Suppressor macrophage (primary cell): Measurements from ENCODE around the gene EAF2.
A peak's percentile ranks its signal among the peaks of the same experiment; 100 is the strongest.

ENCODE experiments used
- DNase-seq, 4 experiments: peaks; one replicate each; pipeline ENCODE4 v3.0.0-alpha.2; 2020 to 2022

The EAF2 gene

DNA sequence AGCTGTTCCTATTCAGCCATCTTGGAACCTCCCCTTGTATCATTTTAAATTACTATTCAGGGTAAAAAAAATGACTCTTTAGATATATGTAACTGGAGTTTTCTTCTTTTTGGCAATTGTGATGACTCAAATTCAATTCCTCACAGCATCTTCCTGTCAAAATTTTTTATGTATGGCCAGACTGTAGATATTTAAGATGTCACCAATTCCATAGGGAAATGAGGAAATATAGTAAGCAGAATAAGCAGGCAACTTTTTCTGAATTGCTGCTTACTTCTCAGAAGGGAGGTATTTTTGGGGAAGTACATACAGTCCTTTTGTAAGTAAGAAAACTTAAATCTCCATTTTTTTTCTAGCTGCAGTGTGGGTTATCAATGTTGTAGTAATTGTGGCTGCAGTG, 28.8 kb downstream of the EAF2 start:
- peak; percentile 23 to 70 (median 46) for DNase-seq

GRCh38 chr3:121869736-121870135, 34.7 kb downstream of the EAF2 start:
- DNase-seq = peak in 2 of 4 experiments; percentile 24 to 38

GRCh38 chr3:121870717-121871116, 35.7 kb downstream of the EAF2 start:
- DNase-seq = no peak

- peak in 2 of 4 experiments; percentile 29 to 31 for DNase-seq
Measured at GRCh38 chr3:121871430-121871829, 36.4 kb downstream of the EAF2 start.

GRCh38 chr3:121878411-121878810, 43.4 kb downstream of the EAF2 start:
- DNase-seq = no peak

- peak; percentile 15 to 53 (median 43) for DNase-seq
Measured at GRCh38 chr3:121883507-121883906, 48.5 kb downstream of the EAF2 start.

GRCh38 chr3:121885386-121885785, 50.4 kb downstream of the EAF2 start:
- DNase-seq = no peak

- peak; percentile 15 to 48 (median 29) for DNase-seq
Measured at GRCh38 chr3:121894301-121894990, 59.4 kb downstream of the EAF2 start, which contains the start of gene SLC15A2. SLC15A2 (plus strand) TSS chr3:121894401; CDS start chr3:121894477, 76 bp downstream.

- no peak for DNase-seq
Measured at GRCh38 chr3:121895121-121895520, 60.1 kb downstream of the EAF2 start.

DNA sequence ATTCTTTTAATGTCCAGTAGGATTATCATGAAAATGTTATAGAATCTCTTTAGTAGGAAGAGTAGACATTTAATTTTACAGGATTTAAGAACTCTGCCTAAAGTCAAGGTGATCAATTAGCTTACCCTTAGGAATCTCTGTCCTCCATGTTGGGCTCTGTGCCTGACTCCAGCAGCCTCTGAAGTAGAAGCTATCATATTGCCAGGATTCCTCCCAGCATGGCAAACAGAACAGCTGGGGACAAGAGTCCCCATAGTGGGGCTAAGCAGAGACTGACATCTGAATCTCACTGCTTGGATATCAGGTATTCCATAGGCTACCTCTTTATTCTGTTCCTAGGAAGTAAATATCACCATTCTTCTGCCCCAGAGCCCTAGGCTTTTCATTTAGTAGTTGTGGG, 60.7 kb downstream of the EAF2 start:
- DNase-seq = no peak

- no peak for DNase-seq
Measured at GRCh38 chr3:121896823-121897222, 61.8 kb downstream of the EAF2 start.

DNA sequence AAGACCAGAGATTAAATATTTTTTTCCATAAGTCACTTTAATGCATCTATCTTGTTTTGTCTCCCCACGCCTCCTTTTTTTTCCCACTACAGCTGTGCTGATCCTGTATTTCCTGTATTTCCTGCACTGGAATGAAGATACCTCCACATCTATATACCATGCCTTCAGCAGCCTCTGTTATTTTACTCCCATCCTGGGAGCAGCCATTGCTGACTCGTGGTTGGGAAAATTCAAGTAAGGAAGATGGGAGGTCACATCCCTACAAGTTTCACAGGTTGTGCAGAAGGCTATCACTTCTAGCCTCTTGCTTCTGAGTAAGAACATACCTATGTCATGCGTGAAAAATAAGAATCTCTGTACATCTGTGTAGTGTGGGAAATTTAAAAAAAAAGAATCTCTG, 62.3 kb downstream of the EAF2 start:
- no peak for DNase-seq

GRCh38 chr3:121913305-121913990, 78.4 kb downstream of the EAF2 start:
- DNase-seq = peak in 2 of 4 experiments; percentile 18 to 24

- peak in 2 of 4 experiments; percentile 32 to 34 for DNase-seq
Measured at GRCh38 chr3:121914081-121914998, 79.3 kb downstream of the EAF2 start.

DNA sequence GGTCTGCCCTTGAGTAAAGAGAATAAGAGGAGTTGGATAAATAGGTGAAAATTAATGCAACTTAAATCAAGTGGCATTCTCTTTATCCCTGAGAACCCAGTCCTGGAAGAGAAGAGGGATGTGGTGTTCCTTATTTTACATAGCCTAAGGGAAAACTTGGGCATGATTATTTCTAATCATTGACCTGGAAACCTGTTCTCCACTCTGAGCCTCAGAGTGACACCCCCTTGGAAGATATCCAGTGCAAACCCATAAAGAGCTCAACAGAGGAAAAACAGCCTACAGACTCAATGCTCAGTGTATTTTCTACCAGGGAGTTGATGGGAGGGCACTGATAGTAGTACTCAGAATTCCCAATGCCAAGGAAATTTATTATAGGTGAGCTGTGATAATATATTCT, 81.2 kb downstream of the EAF2 start:
- no peak for DNase-seq

DNA sequence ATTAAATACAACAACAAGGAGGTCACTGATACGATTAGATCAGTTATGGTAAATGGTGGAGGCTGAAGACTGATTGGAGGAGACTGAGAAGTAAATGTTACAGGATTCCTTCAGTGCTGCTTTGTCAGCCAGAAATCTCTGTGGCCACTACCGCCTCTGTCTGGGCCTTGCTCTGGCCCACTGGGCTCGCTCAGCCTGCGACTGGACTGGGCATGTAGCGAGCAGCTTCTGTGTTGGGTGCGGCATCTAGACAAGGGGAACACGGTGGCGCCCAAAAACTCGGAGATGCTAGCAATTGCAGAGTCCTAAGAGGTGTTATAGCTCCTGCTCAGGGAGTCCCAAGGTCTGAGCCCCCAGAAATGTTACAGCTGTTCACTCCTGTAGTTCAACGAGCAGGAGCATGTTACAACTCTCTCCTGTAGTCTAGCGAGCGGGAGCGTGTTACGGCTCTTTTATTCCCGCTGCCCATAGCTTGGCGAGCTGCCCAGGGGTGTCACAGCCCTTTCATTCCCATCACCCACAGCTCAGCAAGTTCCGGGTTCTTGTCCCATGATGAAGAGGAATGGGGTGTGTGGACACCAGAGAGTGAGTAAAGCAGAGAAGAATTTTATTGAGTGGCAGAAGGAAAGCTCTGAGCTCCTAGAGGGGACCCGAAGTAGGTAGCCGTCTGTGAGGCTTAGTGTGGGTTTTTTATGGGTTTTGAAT, 83.9 kb downstream of the EAF2 start:
- no peak for DNase-seq

- no peak for DNase-seq
Measured at GRCh38 chr3:121924734-121925133, 89.7 kb downstream of the EAF2 start.

- no peak for DNase-seq
Measured at GRCh38 chr3:121926380-121926779, 91.4 kb downstream of the EAF2 start.
